Mesothelial cell of epicardium (in vitro differentiated cells): Measurements from ENCODE around the gene SLC10A3. TPM values are rescaled to one million over a fixed set of nuclear protein-coding genes. Genes with fewer than 3 reads are reported as not detected.
"Not testable (repeated sequence)": the region's sequence is repeated elsewhere in the genome, so short reads cannot be mapped to it uniquely, and the experiment has no call there.

Experiments used
- DNase-seq, 2 experiments: peaks; one replicate each; pipeline ENCODE4 v3.0.0; 2021; ENCODE audit warnings: low spot score in 2 of 2; ENCODE audit not compliant: unreplicated experiment in 2 of 2
- H3K27ac Mint-ChIP-seq: 2 replicates; pipeline ENCODE4 v1.8.0; 2021; ENCODE audit warnings: mixed read lengths
- H3K27me3 Mint-ChIP-seq: 2 replicates; pipeline ENCODE4 v1.8.0; 2021; ENCODE audit warnings: low read depth, mixed read lengths
- H3K36me3 Mint-ChIP-seq: 2 replicates; pipeline ENCODE4 v1.8.0; 2021; ENCODE audit warnings: mixed read lengths
- H3K4me1 Mint-ChIP-seq: 2 replicates; pipeline ENCODE4 v1.8.0; 2021; ENCODE audit warnings: mixed read lengths
- H3K4me3 Mint-ChIP-seq: 2 replicates; pipeline ENCODE4 v1.8.0; 2021; ENCODE audit warnings: mild to moderate bottlenecking, moderate library complexity, mixed read lengths
- H3K9me3 Mint-ChIP-seq: 2 replicates; pipeline ENCODE4 v1.8.0; 2021; ENCODE audit warnings: mixed read lengths
- total RNA-seq: library from RNA; stranded (reverse); gene quantifications from 3 replicates; pipeline ENCODE4 v1.2.1, GENCODE V29; 2021
- TF ChIP-seq, protein P1 (sequence below): fragments of 200-600 bp; sonication (generic); IDR thresholded peaks from one replicate; pipeline ENCODE4 v1.5.0; 2021; ENCODE audit warnings: antibody characterized with exemption; ENCODE audit not compliant: unreplicated experiment

Gene SLC10A3
- total RNA-seq, 1 donor from 2014 or later, result 30.2 TPM

DNA sequence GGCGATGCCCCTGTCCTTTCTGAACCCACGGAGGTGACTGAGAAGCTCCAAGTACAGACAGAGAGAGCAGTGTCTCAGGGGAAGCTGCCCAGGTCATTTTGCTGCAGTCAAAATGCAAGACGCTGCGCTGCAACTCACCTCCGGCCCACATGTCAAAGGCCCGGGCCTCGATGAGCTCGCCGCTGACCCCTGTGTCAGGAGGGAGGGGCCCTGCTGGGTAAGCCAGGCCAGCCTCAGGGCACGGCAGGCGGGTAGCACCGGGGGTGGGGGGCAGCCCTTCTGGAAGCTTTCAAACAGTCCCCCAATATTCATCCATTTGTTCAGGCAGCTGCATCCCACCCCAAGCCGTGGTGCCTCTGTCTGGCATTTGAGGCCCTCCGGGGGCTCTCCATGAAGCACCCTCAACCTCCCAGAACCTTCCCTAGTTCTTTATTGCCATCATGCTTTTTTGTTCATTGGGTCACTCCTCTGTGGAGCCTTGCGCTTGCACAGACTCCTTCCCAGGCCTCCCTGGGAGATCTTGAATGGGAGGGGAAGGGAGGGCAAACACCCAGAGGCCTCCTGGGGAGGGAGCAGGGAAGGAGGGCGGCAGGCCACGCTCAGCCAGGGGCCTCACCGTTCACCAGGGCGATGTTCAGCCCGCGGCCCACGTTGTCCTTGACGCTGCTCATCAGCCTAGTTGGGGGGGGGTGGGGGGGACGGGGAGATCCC, 17.4 kb upstream of the SLC10A3 start:
- Mint-ChIP-seq H3K27ac (no peak overlapping the region), H3K4me1 (no peaks in the 10 kb centered on the region), H3K4me3 (no peak overlapping the region), H3K27me3 (no peaks in the 10 kb centered on the region), H3K36me3 (peaks cover 20% of the 10 kb centered on the region), H3K9me3 (peaks cover 18% of the 10 kb centered on the region)
- no peak for DNase-seq
- TF ChIP-seq, protein P1, sequence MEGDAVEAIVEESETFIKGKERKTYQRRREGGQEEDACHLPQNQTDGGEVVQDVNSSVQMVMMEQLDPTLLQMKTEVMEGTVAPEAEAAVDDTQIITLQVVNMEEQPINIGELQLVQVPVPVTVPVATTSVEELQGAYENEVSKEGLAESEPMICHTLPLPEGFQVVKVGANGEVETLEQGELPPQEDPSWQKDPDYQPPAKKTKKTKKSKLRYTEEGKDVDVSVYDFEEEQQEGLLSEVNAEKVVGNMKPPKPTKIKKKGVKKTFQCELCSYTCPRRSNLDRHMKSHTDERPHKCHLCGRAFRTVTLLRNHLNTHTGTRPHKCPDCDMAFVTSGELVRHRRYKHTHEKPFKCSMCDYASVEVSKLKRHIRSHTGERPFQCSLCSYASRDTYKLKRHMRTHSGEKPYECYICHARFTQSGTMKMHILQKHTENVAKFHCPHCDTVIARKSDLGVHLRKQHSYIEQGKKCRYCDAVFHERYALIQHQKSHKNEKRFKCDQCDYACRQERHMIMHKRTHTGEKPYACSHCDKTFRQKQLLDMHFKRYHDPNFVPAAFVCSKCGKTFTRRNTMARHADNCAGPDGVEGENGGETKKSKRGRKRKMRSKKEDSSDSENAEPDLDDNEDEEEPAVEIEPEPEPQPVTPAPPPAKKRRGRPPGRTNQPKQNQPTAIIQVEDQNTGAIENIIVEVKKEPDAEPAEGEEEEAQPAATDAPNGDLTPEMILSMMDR, result no peak

DNA sequence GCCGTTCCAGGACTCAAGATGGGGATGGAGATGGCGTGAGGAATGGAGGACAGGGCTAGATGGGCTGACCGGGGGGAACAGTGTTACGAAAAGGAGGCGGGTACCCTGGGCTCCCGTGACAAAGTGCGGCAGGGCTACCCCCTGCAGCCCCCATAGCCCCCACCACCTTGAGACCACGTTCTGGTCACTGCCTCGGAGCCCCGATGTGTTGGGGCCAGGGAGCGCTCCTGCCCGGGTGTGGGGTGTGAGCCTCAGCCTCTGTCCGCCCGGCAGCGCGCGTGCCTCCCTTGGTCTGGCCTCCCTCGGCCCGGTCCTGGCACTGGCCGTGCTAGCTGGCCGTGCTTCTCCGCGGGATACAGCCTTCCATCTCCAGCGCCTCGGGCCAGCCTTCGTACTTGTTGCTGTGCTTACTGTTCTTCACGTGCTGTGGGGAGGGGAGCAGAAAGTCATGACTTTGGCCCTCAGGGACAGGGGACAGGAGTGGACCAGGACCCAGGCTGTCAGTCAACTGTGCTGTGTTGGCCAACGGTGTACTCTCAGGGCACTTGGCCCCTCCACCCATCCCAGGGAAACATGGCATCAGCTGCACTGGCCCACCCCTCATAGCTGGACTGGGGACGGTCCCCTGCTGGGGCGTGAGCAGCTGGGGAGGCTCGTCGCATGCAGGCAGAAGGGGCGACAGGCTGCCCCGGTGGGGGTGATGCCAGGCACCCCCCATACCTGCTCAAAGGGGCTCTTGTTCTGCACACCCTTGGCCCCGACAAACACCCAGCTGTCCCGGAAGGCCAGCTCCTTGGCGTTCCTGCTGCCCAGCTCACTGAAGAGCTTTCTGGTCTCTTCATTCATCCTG, 16.3 kb upstream of the SLC10A3 start:
- no peaks in the 10 kb centered on the region for H3K27me3 Mint-ChIP-seq
- no peaks in the 10 kb centered on the region for H3K4me1 Mint-ChIP-seq
- H3K36me3 Mint-ChIP-seq, result peaks cover 20% of the 10 kb centered on the region
- no peak for DNase-seq
- peaks cover 18% of the 10 kb centered on the region for H3K9me3 Mint-ChIP-seq
- H3K4me3 Mint-ChIP-seq, result no peak overlapping the region
- no peak overlapping the region for H3K27ac Mint-ChIP-seq
- TF ChIP-seq, protein P1, result no peak

DNA sequence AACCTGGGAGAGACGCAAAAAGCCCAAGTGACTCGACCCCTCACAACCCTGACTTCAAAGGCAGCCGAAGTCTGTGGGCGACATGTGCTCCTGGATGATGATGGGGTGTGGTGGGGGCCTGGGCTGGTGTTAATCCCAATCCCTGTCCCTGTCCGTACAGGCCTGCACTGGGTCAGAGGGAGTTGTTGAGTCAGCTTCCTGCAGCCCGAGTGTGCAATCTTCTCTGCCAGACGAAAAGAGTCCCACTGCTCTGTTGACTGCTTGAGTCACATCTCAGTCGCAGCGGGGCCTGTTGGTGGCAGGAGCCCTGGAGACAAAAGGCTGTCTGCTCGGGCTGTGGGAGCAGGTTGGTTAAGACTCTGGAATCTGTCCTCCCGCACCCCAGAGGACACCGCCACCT, 15.3 kb upstream of the SLC10A3 start:
- Mint-ChIP-seq H3K4me1 (no peaks in the 10 kb centered on the region), H3K27me3 (no peaks in the 10 kb centered on the region), H3K36me3 (peaks cover 18% of the 10 kb centered on the region), H3K9me3 (peaks cover 18% of the 10 kb centered on the region), H3K27ac (no peak overlapping the region), H3K4me3 (no peak overlapping the region)
- DNase-seq, result no peak
- TF ChIP-seq, protein P1, result no peak

- peaks cover 3% of the 10 kb centered on the region for H3K36me3 Mint-ChIP-seq
- TF ChIP-seq, protein P1, result no peak
- no peak overlapping the region for H3K4me3 Mint-ChIP-seq
- no peak overlapping the region for H3K27ac Mint-ChIP-seq
- H3K9me3 Mint-ChIP-seq, result peaks cover 8% of the 10 kb centered on the region
- H3K4me1 Mint-ChIP-seq, result no peaks in the 10 kb centered on the region
- no peaks in the 10 kb centered on the region for H3K27me3 Mint-ChIP-seq
- no peak for DNase-seq
These were observed 12.6 kb upstream of the SLC10A3 start for GRCh38 chrX:154502989-154503388.

DNA sequence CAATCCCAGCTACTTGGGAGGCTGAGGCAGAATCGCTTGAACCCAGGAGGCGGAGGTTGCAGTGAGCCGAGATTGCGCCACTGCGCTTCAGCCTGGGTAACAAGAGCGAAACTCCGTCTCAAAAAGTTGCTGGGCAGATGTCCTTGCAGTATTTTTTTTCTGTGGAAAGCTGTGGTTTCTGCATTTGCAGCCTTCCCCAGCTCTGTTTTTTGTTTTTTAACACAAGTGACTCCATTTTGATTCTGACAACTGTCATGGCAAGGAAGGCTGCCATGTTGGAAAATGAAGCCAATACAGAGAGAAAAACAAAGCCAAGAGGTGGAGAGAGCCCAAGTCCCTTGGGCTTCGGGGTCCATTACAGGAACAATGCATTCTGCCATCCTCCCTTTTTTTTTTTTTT, 11.7 kb upstream of the SLC10A3 start:
- Mint-ChIP-seq H3K4me3 (no peak overlapping the region), H3K27me3 (no peaks in the 10 kb centered on the region), H3K36me3 (peaks cover 3% of the 10 kb centered on the region), H3K4me1 (no peaks in the 10 kb centered on the region), H3K9me3 (peaks cover 8% of the 10 kb centered on the region), H3K27ac (no peak overlapping the region)
- no peak for DNase-seq
- TF ChIP-seq, protein P1, result no peak

- not testable (repeated sequence) for DNase-seq, H3K9me3 Mint-ChIP-seq, H3K4me3 Mint-ChIP-seq, H3K27ac Mint-ChIP-seq, H3K4me1 Mint-ChIP-seq, H3K36me3 Mint-ChIP-seq, H3K27me3 Mint-ChIP-seq
These were observed 11.0 kb upstream of the SLC10A3 start for GRCh38 chrX:154501423-154501822.

GRCh38 chrX:154496591-154497137, 6.2 kb upstream of the SLC10A3 start:
- H3K4me3 Mint-ChIP-seq, H3K36me3 Mint-ChIP-seq, H3K4me1 Mint-ChIP-seq, H3K9me3 Mint-ChIP-seq, DNase-seq, H3K27ac Mint-ChIP-seq, H3K27me3 Mint-ChIP-seq: not testable (repeated sequence)
